HG03565 (cell line): ENCODE results near the gene NTSR1.

Experiments
- ATAC-seq: cut with Tn5 transposase; IDR thresholded peaks from one replicate; pipeline ENCODE4 v1.9.1; 2021; ENCODE audit warnings: mild to moderate bottlenecking, moderate library complexity; ENCODE audit not compliant: unreplicated experiment

Gene NTSR1

GRCh38 chr20:62811720-62812119 is 103.1 kb downstream of the NTSR1 start:
- no peak for ATAC-seq
